Bronchial epithelial cell (primary cell): ENCODE measurements around the gene STXBP5. TPM values are rescaled to one million over a fixed set of nuclear protein-coding genes. Genes with fewer than 3 reads are reported as not detected.

ENCODE experiments used
- DNase-seq: peaks from one replicate; pipeline ENCODE4 v3.0.0-alpha.2; 2010; ENCODE audit warnings: low read depth
- FAIRE-seq: peaks from 2 replicates; lab custom pipeline; 2011; peaks lifted over from hg19 to GRCh38; lab: Jason Lieb, UNC
- H3K27me3 ChIP-seq: 2 replicates; pipeline ENCODE4 v1.5.1; 2011; ENCODE audit warnings: low read length; ENCODE audit not compliant: control insufficient read depth, insufficient read depth
- H3K36me3 ChIP-seq: 2 replicates; pipeline ENCODE4 v1.5.1; 2011; ENCODE audit warnings: low read length; ENCODE audit not compliant: control insufficient read depth, insufficient read depth
- H3K4me3 ChIP-seq: 2 replicates; pipeline ENCODE4 v1.5.1; 2011; ENCODE audit warnings: mild to moderate bottlenecking, low read depth, low read length, control low read depth
- total RNA-seq: library from RNA; depleted of rRNA; stranded (reverse); fragments of >200 nt; gene quantifications from 2 replicates; pipeline ENCODE4 v1.2.1, GENCODE V29; 2014
- TF ChIP-seq, protein P1 (sequence below): IDR thresholded peaks from 2 replicates; pipeline ENCODE4 v1.5.1; 2011; ENCODE audit warnings: mild to moderate bottlenecking, moderate library complexity, low read length, control low read depth, inconsistent platforms; ENCODE audit not compliant: insufficient read depth, severe bottlenecking

Gene STXBP5
- total RNA-seq, 1 donor from 2014 or later = 19.2 TPM

DNA sequence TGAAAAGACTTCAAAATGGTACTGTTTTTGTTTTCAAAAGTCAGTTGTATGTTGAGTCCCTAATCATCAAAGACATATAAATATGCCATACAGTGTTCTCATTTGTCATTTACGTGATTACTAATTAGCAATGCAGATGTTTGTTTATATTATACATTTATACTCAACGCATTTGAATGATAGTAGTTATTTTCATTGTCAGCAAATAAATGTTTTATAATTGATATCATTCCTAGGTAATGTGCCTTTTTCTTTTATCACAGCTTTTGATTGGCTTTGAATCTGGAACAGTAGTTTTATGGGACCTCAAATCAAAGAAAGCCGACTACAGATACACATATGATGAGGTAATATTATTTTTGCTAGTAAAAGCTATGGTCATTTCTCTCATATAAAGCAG, 62.6 kb downstream of the STXBP5 start:
- H3K27me3 ChIP-seq = no peaks in the 10 kb centered on the region
- TF ChIP-seq, protein P1, sequence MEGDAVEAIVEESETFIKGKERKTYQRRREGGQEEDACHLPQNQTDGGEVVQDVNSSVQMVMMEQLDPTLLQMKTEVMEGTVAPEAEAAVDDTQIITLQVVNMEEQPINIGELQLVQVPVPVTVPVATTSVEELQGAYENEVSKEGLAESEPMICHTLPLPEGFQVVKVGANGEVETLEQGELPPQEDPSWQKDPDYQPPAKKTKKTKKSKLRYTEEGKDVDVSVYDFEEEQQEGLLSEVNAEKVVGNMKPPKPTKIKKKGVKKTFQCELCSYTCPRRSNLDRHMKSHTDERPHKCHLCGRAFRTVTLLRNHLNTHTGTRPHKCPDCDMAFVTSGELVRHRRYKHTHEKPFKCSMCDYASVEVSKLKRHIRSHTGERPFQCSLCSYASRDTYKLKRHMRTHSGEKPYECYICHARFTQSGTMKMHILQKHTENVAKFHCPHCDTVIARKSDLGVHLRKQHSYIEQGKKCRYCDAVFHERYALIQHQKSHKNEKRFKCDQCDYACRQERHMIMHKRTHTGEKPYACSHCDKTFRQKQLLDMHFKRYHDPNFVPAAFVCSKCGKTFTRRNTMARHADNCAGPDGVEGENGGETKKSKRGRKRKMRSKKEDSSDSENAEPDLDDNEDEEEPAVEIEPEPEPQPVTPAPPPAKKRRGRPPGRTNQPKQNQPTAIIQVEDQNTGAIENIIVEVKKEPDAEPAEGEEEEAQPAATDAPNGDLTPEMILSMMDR = no peak
- no peaks in the 10 kb centered on the region for H3K36me3 ChIP-seq
- H3K4me3 ChIP-seq = no peak overlapping the region
- FAIRE-seq (no peak), DNase-seq (no peak)

DNA sequence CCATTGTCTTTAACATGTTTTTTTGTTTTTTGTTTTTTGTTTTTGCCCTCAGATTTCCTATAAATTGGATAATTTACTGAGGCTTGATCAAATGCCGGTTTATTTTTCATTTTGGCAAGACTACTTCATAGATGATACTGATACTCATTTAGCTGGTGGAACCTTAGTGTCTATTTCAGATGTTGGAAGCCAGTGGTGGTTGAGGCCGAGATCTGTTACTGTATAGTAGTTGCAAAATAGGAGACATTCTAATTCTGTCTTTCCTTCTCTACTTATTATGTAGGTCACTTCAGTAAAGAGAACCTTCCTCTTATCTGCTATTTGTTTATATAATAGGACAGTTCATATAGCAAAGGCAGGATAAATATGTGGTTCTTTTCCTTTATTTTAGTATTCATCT, 63.4 kb downstream of the STXBP5 start:
- TF ChIP-seq, protein P1 = no peak
- H3K4me3 ChIP-seq = no peak overlapping the region
- no peaks in the 10 kb centered on the region for H3K36me3 ChIP-seq
- FAIRE-seq (no peak), DNase-seq (no peak)
- H3K27me3 ChIP-seq = no peaks in the 10 kb centered on the region

DNA sequence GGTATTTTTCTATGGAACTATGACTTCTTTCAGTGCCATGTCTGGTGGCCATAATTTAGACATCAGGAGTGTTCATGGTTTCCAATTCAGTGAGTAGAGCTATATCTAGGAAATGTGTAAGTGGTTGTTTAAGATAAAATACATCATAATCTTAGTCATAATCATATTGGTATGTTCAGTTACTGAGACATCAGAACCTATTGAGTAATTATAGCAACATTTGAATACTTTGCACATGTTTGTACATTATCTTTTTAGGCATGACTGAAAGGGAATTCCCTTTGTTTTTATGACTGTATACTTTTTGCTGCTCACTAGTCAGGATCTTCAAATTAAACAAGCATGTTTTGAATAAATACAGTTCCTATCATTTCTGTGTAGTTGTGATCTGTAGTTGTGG, 64.0 kb downstream of the STXBP5 start:
- DNase-seq (peak; percentile 78), FAIRE-seq (no peak)
- TF ChIP-seq, protein P1 = no peak
- Histone ChIP-seq H3K4me3 (no peak overlapping the region), H3K27me3 (no peaks in the 10 kb centered on the region), H3K36me3 (no peaks in the 10 kb centered on the region)

DNA sequence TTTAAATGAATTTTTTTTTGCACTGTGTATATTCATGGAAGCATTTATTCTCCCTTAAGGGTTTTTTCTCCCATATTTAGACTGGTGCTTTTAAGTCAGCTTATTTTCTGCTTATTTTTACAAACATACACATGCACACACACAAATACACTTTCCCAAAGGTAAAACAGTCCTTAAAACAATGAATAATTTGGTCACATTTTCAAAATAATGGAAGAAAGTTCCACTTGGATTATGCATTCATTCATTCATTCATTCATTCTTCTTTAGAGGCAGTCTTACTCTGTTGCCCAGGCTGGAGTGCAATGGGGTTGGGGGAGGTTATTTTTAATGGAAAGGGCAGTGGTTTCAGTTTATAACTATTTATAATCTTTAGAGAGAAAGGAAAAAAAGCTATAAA, 69.8 kb downstream of the STXBP5 start:
- H3K36me3 ChIP-seq = no peaks in the 10 kb centered on the region
- no peak for DNase-seq
- no peak for FAIRE-seq
- H3K27me3 ChIP-seq = no peaks in the 10 kb centered on the region
- TF ChIP-seq, protein P1 = no peak
- H3K4me3 ChIP-seq = no peak overlapping the region

DNA sequence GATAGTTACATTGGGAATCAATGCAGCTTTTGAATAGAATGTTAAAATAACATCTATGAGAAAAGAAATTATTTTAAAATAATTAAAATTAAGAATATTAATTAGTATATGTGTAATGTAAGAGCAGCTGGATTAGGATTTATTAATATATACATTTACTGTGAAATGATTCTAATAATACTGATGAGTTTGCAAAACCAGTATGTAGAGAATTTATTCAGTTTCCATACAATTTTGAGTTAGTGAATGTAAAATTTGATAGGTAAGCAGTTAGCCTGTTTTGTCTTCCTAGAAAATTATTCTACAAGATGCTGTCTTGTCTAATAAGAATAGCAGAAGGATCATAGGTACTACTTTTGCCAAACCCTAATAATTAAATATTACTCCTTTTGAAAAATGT, 70.6 kb downstream of the STXBP5 start:
- no peak for DNase-seq
- FAIRE-seq = no peak
- TF ChIP-seq, protein P1 = no peak
- no peak overlapping the region for H3K4me3 ChIP-seq
- H3K27me3 ChIP-seq = no peaks in the 10 kb centered on the region
- no peaks in the 10 kb centered on the region for H3K36me3 ChIP-seq

DNA sequence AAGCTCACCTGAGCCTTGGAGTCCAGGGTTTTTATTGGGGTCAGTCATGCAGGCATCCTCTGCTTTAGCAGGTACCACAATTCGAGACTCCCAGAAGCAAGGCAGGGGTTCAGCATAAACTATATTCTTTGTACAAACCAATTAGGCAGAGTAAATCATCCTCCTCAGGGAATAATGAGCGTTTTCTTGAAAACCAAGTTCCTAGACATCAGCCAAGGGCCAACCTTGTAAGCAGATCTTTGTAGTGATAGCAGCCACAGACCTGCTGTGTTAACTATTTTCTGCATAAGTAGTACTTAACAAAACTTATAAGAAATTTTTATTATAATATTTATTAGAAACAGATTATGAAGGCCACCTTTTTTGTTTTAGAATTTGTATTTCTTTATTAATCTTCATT, 74.7 kb downstream of the STXBP5 start:
- FAIRE-seq = no peak
- Histone ChIP-seq H3K4me3 (no peak overlapping the region), H3K36me3 (peaks cover 1% of the 10 kb centered on the region), H3K27me3 (no peaks in the 10 kb centered on the region)
- DNase-seq = no peak
- TF ChIP-seq, protein P1 = no peak
